Measurements from ENCODE around the gene FAM219A.

GRCh38 chr9:34400686-34401602 lies 57.4 kb downstream of the FAM219A start:
- TF ChIP-seq, protein P1, sequence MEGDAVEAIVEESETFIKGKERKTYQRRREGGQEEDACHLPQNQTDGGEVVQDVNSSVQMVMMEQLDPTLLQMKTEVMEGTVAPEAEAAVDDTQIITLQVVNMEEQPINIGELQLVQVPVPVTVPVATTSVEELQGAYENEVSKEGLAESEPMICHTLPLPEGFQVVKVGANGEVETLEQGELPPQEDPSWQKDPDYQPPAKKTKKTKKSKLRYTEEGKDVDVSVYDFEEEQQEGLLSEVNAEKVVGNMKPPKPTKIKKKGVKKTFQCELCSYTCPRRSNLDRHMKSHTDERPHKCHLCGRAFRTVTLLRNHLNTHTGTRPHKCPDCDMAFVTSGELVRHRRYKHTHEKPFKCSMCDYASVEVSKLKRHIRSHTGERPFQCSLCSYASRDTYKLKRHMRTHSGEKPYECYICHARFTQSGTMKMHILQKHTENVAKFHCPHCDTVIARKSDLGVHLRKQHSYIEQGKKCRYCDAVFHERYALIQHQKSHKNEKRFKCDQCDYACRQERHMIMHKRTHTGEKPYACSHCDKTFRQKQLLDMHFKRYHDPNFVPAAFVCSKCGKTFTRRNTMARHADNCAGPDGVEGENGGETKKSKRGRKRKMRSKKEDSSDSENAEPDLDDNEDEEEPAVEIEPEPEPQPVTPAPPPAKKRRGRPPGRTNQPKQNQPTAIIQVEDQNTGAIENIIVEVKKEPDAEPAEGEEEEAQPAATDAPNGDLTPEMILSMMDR (conservative IDR thresholded peaks at IDR 0.05 in 1 of 2, IDR thresholded peaks at IDR 0.05 in 1 of 2; ENCODE audit: extremely low read depth in 1 of 2, insufficient read depth in 1 of 2, low read depth in 1 of 2, low read length in 2 of 2) = no peak
- TF ChIP-seq EZH2 (IDR thresholded peaks at IDR 0.05; ENCODE audit: borderline replicate concordance, low read length) = no peak

All from mammary epithelial cell (primary cell).